Measurements from ENCODE around the gene CLASP1. TPM values are rescaled to one million over a fixed set of nuclear protein-coding genes. Genes with fewer than 3 reads are reported as not detected.

The CLASP1 gene
- total RNA-seq, 1 experiment from 2014 or later: 81.9 TPM

- ChIA-PET POLR2A (interaction anchor here (1.3 to 4.0 kb wide), 3 partner anchors 12 to 165 kb away, joined by 3 to 14 read pairs (median 5); no protein-coding TSS in a partner anchor), CTCF (interaction anchor here (0.5 to 14.9 kb wide), 6 partner anchors 65 to 1314 kb away, joined by 3 to 356 read pairs (median 4); no protein-coding TSS in a partner anchor)
- Mint-ChIP-seq H3K4me3 (ENCODE audit: unreplicated experiment) (no peak overlapping the region), H3K36me3 (ENCODE audit: insufficient read depth, unreplicated experiment) (peaks cover 68% of the 10 kb centered on the region), H3K27me3 (ENCODE audit: insufficient read depth, unreplicated experiment) (no peaks in the 10 kb centered on the region), H3K4me1 (ENCODE audit: insufficient read depth, unreplicated experiment) (peaks cover 49% of the 10 kb centered on the region), H3K9me3 (ENCODE audit: unreplicated experiment) (no peaks in the 10 kb centered on the region), H3K27ac (ENCODE audit: low read depth, unreplicated experiment) (peak overlapping the region; percentile 95)
- no peak for DNase-seq (ENCODE audit: unreplicated experiment)
- intact Hi-C loops (cut with micrococcal nuclease): loop anchor here (1.0 kb wide), 1 partner anchor 360 kb away; no protein-coding TSS in a partner anchor
- no TSS peak for BruUV-seq (replicated peaks)
- TF ChIP-seq CTCF (IDR thresholded peaks at IDR 0.05; ENCODE audit: unreplicated experiment): no peak
Observed at GRCh38 chr2:121362774-121363173, 286.5 kb downstream of the CLASP1 start.

- Mint-ChIP-seq H3K9me3 (ENCODE audit: unreplicated experiment) (no peaks in the 10 kb centered on the region), H3K36me3 (ENCODE audit: insufficient read depth, unreplicated experiment) (peaks cover 64% of the 10 kb centered on the region), H3K4me1 (ENCODE audit: insufficient read depth, unreplicated experiment) (peaks cover 49% of the 10 kb centered on the region), H3K4me3 (ENCODE audit: unreplicated experiment) (no peak overlapping the region), H3K27me3 (ENCODE audit: insufficient read depth, unreplicated experiment) (no peaks in the 10 kb centered on the region), H3K27ac (ENCODE audit: low read depth, unreplicated experiment) (no peak overlapping the region)
- ChIA-PET CTCF (interaction anchor here (1.0 to 14.9 kb wide), 6 partner anchors 9 to 281 kb away, joined by 3 to 356 read pairs (median 12); no protein-coding TSS in a partner anchor), POLR2A (interaction anchor here (0.6 to 4.0 kb wide), 4 partner anchors 12 to 288 kb away, joined by 3 to 14 read pairs (median 5); no protein-coding TSS in a partner anchor)
- no peak for TF ChIP-seq CTCF (IDR thresholded peaks at IDR 0.05; ENCODE audit: unreplicated experiment)
- BruUV-seq (replicated peaks): no TSS peak
- intact Hi-C loops (cut with micrococcal nuclease): no loop called here
- DNase-seq (ENCODE audit: unreplicated experiment): no peak
Observed at GRCh38 chr2:121362226-121362625, 287.0 kb downstream of the CLASP1 start.

GRCh38 chr2:121360566-121361300 is 288.5 kb downstream of the CLASP1 start:
- no peak overlapping the region for H3K4me3 Mint-ChIP-seq (ENCODE audit: unreplicated experiment)
- CTCF ChIA-PET: interaction anchor here (0.6 to 14.9 kb wide), 8 partner anchors 8 to 283 kb away, joined by 3 to 356 read pairs (median 6); no protein-coding TSS in a partner anchor
- no TSS peak for BruUV-seq (replicated peaks)
- H3K27ac Mint-ChIP-seq (ENCODE audit: low read depth, unreplicated experiment): peak overlapping the region; percentile 47
- no peak for TF ChIP-seq CTCF (IDR thresholded peaks at IDR 0.05; ENCODE audit: unreplicated experiment)
- POLR2A ChIA-PET: interaction anchor here (0.9 to 4.0 kb wide), 9 partner anchors 18 to 281 kb away, joined by 3 to 14 read pairs (median 3); no protein-coding TSS in a partner anchor
- peak; percentile 92 for DNase-seq (ENCODE audit: unreplicated experiment)
- no peaks in the 10 kb centered on the region for H3K9me3 Mint-ChIP-seq (ENCODE audit: unreplicated experiment)
- no peaks in the 10 kb centered on the region for H3K27me3 Mint-ChIP-seq (ENCODE audit: insufficient read depth, unreplicated experiment)
- intact Hi-C loops (cut with micrococcal nuclease): no loop called here
- H3K36me3 Mint-ChIP-seq (ENCODE audit: insufficient read depth, unreplicated experiment): peaks cover 60% of the 10 kb centered on the region
- peaks cover 45% of the 10 kb centered on the region for H3K4me1 Mint-ChIP-seq (ENCODE audit: insufficient read depth, unreplicated experiment)

Data from MCF 10A (cell line).